GM23338 (cell line): ENCODE data around the gene WWC1.

Experiments
- EZH2 ChIP-seq: fragments of 200-600 bp; sonication (generic); IDR thresholded peaks from one replicate; pipeline ENCODE4 v1.8.0; 2017; ENCODE audit warnings: antibody characterized with exemption, mild to moderate bottlenecking, low read depth; ENCODE audit not compliant: unreplicated experiment
- EZH2phosphoT487 ChIP-seq: fragments of 200-600 bp; sonication (generic); IDR thresholded peaks from one replicate; pipeline ENCODE4 v1.8.1; 2018; ENCODE audit warnings: antibody characterized with exemption; ENCODE audit not compliant: unreplicated experiment
- POLR2AphosphoS5 ChIP-seq: IDR thresholded peaks from 2 replicates; pipeline ENCODE4 v1.6.1; 2016; ENCODE audit warnings: antibody characterized with exemption, low read depth
- ZNF331 ChIP-seq: fragments of 250-450 bp; sonication (Bioruptor Pico); IDR thresholded peaks from 2 replicates; pipeline ENCODE4 v1.5.0; 2020; ENCODE audit warnings: low read depth, mild to moderate bottlenecking, moderate library complexity
- TF ChIP-seq, protein P1 (sequence below), 2 experiments: fragments of 200-600 bp in 1 of 2; sonication (generic) in 1 of 2; conservative IDR thresholded peaks; 2 replicates each; pipeline versions ENCODE4 v1.5.1 to v1.6.1; 2016 to 2017; ENCODE audit warnings: antibody characterized with exemption in 2 of 2, low read depth in 2 of 2, mild to moderate bottlenecking in 2 of 2, moderate library complexity in 1 of 2

- TF ChIP-seq, protein P1, sequence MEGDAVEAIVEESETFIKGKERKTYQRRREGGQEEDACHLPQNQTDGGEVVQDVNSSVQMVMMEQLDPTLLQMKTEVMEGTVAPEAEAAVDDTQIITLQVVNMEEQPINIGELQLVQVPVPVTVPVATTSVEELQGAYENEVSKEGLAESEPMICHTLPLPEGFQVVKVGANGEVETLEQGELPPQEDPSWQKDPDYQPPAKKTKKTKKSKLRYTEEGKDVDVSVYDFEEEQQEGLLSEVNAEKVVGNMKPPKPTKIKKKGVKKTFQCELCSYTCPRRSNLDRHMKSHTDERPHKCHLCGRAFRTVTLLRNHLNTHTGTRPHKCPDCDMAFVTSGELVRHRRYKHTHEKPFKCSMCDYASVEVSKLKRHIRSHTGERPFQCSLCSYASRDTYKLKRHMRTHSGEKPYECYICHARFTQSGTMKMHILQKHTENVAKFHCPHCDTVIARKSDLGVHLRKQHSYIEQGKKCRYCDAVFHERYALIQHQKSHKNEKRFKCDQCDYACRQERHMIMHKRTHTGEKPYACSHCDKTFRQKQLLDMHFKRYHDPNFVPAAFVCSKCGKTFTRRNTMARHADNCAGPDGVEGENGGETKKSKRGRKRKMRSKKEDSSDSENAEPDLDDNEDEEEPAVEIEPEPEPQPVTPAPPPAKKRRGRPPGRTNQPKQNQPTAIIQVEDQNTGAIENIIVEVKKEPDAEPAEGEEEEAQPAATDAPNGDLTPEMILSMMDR (conservative IDR thresholded peaks at IDR 0.05; ENCODE audit: low read depth in 2 of 2) = no peak
- TF ChIP-seq EZH2 = no peak
- no peak for TF ChIP-seq POLR2AphosphoS5
- TF ChIP-seq ZNF331 = no peak
- TF ChIP-seq EZH2phosphoT487 = no peak
Observed at GRCh38 chr5:168447808-168448207, 156.4 kb downstream of the WWC1 start.
